Astrocyte (in vitro differentiated cells and primary cell): ENCODE data around the gene CTNNAL1.

Experiments
- CTCF ChIP-seq: IDR thresholded peaks from 2 replicates; pipeline ENCODE4 v1.5.1; 2011; ENCODE audit warnings: low read depth, mild to moderate bottlenecking, inconsistent platforms, low read length, moderate library complexity; ENCODE audit not compliant: insufficient read depth
- EZH2 ChIP-seq: IDR thresholded peaks from 2 replicates; pipeline ENCODE4 v1.6.1; 2012; ENCODE audit warnings: mild to moderate bottlenecking, low read length, inconsistent platforms; ENCODE audit not compliant: insufficient read depth

- no peak for TF ChIP-seq CTCF
- TF ChIP-seq EZH2 = no peak
These were observed 35.1 kb downstream of the CTNNAL1 start for GRCh38 chr9:108978205-108978604.
